ENCODE data around the gene GFY. TPM values are rescaled to one million over a fixed set of nuclear protein-coding genes. Genes with fewer than 3 reads are reported as not detected.

Gene GFY
- not detected for total RNA-seq
- not detected for polyA plus RNA-seq
- long read RNA-seq, donor 1 = 0 reads
- long read RNA-seq, donor 2 = 0 reads
- long read RNA-seq, donor 3 = 0 reads
- long read RNA-seq, donor 4 = 0 reads
- long read RNA-seq, donor 5 = 0 reads
- long read RNA-seq, donor 6 = 0 reads
- long read RNA-seq, donor 7 = 0 reads
- long read RNA-seq, donor 8 = 0 reads
- long read RNA-seq, donor 9 = 0 reads
- long read RNA-seq, donor 10 = 0 reads

- H3K27me3 ChIP-seq = peaks cover 78% of the 10 kb centered on the region
Observed at GRCh38 chr19:49425178-49425577, at the start of gene GFY. Gene GFY, plus strand, starts transcription at chr19:49425388. Its CDS starts 1,043 bp downstream, at chr19:49426431.

GRCh38 chr19:49378512-49378911, 46.7 kb upstream of the GFY start:
- Histone ChIP-seq H3K4me1 (replicated peaks in 1 of 2) (no peaks in the 10 kb centered on the region), H3K36me3 (replicated peaks in 1 of 2) (no peaks in the 10 kb centered on the region), H3K27ac (no peak overlapping the region), H3K27me3 (no peaks in the 10 kb centered on the region), H3K9me3 (replicated peaks in 1 of 3) (peaks cover 0 to 4% (median 0%) of the 10 kb centered on the region in 3 donors), H3K4me3 (no peak overlapping the region)
- 77 to 85% (median 84%) methylated on average over 3 of the region's 3 CpGs for WGBS, 4 donors
- no peak for DNase-seq
- intact Hi-C loops (cut with DNase I) = no loop called here
- TF ChIP-seq CTCF (IDR thresholded peaks at IDR 0.05) (no peak), POLR2A (IDR thresholded peaks at IDR 0.05) (no peak)

More at GRCh38 chr19:49425178-49425577, at the start of gene GFY:
- intact Hi-C loops (cut with DNase I) = no loop called here
- Histone ChIP-seq H3K27ac (no peak within 1 kb of the TSS), H3K9me3 (replicated peaks in 1 of 3) (no peaks in the 10 kb centered on the region), H3K36me3 (replicated peaks in 1 of 2) (no peaks in the 10 kb centered on the region), H3K4me3 (no peak within 1 kb of the TSS), H3K4me1 (replicated peaks in 1 of 2) (peaks cover 0 to 26% of the 10 kb centered on the region in 2 donors)
- no peak for TF ChIP-seq CTCF (IDR thresholded peaks at IDR 0.05)
- TF ChIP-seq POLR2A (IDR thresholded peaks at IDR 0.05) = no peak
- DNase-seq = no peak
- WGBS, 4 donors = 41 to 74% (median 54%) methylated on average over 7 of the region's 7 CpGs

GRCh38 chr19:49380391-49380790, 44.8 kb upstream of the GFY start:
- intact Hi-C loops (cut with DNase I) = no loop called here
- 83 to 94% (median 87%) methylated on average over 3 of the region's 3 CpGs for WGBS, 4 donors
- no peak overlapping the region for H3K4me3 ChIP-seq

GRCh38 chr19:49382639-49383038, 42.5 kb upstream of the GFY start:
- WGBS, 4 donors = 85 to 92% (median 89%) methylated on average over 5 of the region's 5 CpGs
- no peaks in the 10 kb centered on the region for H3K27me3 ChIP-seq
- H3K9me3 ChIP-seq (replicated peaks in 1 of 3) = peaks cover 0 to 4% (median 0%) of the 10 kb centered on the region in 3 donors
- H3K4me3 ChIP-seq = no peak overlapping the region
- H3K4me1 ChIP-seq (replicated peaks in 1 of 2) = no peaks in the 10 kb centered on the region
- intact Hi-C loops (cut with DNase I) = no loop called here
- H3K27ac ChIP-seq = no peak overlapping the region
- no peak for DNase-seq
- TF ChIP-seq POLR2A (IDR thresholded peaks at IDR 0.05) (no peak), CTCF (IDR thresholded peaks at IDR 0.05) (no peak)
- no peaks in the 10 kb centered on the region for H3K36me3 ChIP-seq (replicated peaks in 1 of 2)

More at GRCh38 chr19:49380391-49380790, 44.8 kb upstream of the GFY start:
- Histone ChIP-seq H3K9me3 (replicated peaks in 1 of 3) (peaks cover 0 to 4% (median 0%) of the 10 kb centered on the region in 3 donors), H3K4me1 (replicated peaks in 1 of 2) (no peaks in the 10 kb centered on the region), H3K27ac (no peak overlapping the region), H3K27me3 (no peaks in the 10 kb centered on the region), H3K36me3 (replicated peaks in 1 of 2) (no peaks in the 10 kb centered on the region)
- DNase-seq = no peak
- TF ChIP-seq POLR2A (IDR thresholded peaks at IDR 0.05) = no peak
- no peak for TF ChIP-seq CTCF (IDR thresholded peaks at IDR 0.05)

Measured in adrenal gland (tissue), 19 donors.